Aorta (tissue), 5 donors: ENCODE results near the gene ALKBH2. TPM values are rescaled to one million over a fixed set of nuclear protein-coding genes. Genes with fewer than 3 reads are reported as not detected.

Experiments
- ATAC-seq: fragments of 200-7000 bp; cut with Tn5 transposase; one replicate; pipeline ENCODE4 v1.9.1; 2022; ENCODE audit warnings: moderate library complexity; ENCODE audit not compliant: low FRiP score
- DNase-seq, 2 donors: peaks; one replicate each; pipeline ENCODE4 v3.0.0-alpha.2; 2020
- H3K27ac ChIP-seq, 2 donors: one replicate each; pipeline ENCODE4 v1.5.1; 2013; ENCODE audit warnings: low read length in 2 of 2, mild to moderate bottlenecking in 2 of 2, moderate library complexity in 2 of 2, control low read depth in 1 of 2, inconsistent platforms in 1 of 2, low read depth in 1 of 2
- H3K27me3 ChIP-seq, 2 donors: one replicate each; pipeline ENCODE4 v1.6.1; 2013; ENCODE audit warnings: control low read depth in 1 of 2, low read length in 1 of 2, mild to moderate bottlenecking in 1 of 2, moderate library complexity in 1 of 2; ENCODE audit not compliant: insufficient read depth in 2 of 2, control insufficient read depth in 1 of 2
- H3K36me3 ChIP-seq, 2 donors: one replicate each; pipeline ENCODE4 v1.6.1; 2013; ENCODE audit warnings: control low read depth in 1 of 2, low read length in 1 of 2, mild to moderate bottlenecking in 1 of 2; ENCODE audit not compliant: insufficient read depth in 2 of 2, control insufficient read depth in 1 of 2
- H3K4me1 ChIP-seq, 2 donors: one replicate each; pipeline ENCODE4 v1.6.1; 2013; ENCODE audit warnings: low read length in 2 of 2, control low read depth in 1 of 2, mild to moderate bottlenecking in 1 of 2, moderate library complexity in 1 of 2; ENCODE audit not compliant: insufficient read depth in 2 of 2, control insufficient read depth in 1 of 2
- H3K4me3 ChIP-seq, 2 donors: one replicate each; pipeline ENCODE4 v1.5.1; 2013; ENCODE audit warnings: low read length in 2 of 2, control low read depth in 1 of 2, mild to moderate bottlenecking in 1 of 2
- H3K9me3 ChIP-seq: one replicate; pipeline ENCODE4 v1.6.1; 2013; ENCODE audit warnings: mild to moderate bottlenecking, low read length; ENCODE audit not compliant: control insufficient read depth
- WGBS, 2 donors: extraction: QIAGEN DNeasy Blood & Tissue Kit; methylation state at CpG; one replicate each; pipeline ENCODE4 v1.1.7; 2013; 5-methylcytosine and 5-hydroxymethylcytosine counted together
- intact Hi-C, 2 donors: fragments of 100-400 bp; cut with DNase I; formaldehyde crosslinking; loops; one replicate each; pipeline versions ENCODE4 v1.14.2 to v1.15.0; 2022
- polyA plus RNA-seq, 2 donors: library from polyadenylated mRNA; stranded (reverse); fragments of 200-250 nt; gene quantifications; one replicate each; pipeline ENCODE4 v1.2.3, GENCODE V29; 2013
- total RNA-seq, 2 donors: library from RNA; stranded (reverse); fragmentation: NEBNext Ultra II Directional; extraction: Animal tissue kit (Norgen Biotek cat#: 25700); gene quantifications; one replicate each; pipeline ENCODE4 v1.2.1, GENCODE V29; 2021
- donor health status: healthy with polysubstance abuse.
- donor health status: Bipolar disorder and iron deficiency.
- donor health status: DM: no; HTN: no; CAD: no.
- donor health status: DM: no; HTN: no; CAD: no.
- donor health status: DM: yes; HTN: yes; CAD: no.

ALKBH2 gene
- total and polyA plus RNA-seq, 4 donors, result 11.0 to 36.3 (median 12.4) TPM

- Histone ChIP-seq H3K36me3 (peaks cover 3 to 6% of the 10 kb centered on the region in 2 donors), H3K27ac (no peak overlapping the region), H3K9me3 (no peaks in the 10 kb centered on the region), H3K4me3 (no peak overlapping the region), H3K4me1 (no peaks in the 10 kb centered on the region), H3K27me3 (no peaks in the 10 kb centered on the region)
- WGBS, 2 donors, result 92 to 94% methylated on average over 5 of the region's 5 CpGs
- intact Hi-C loops, result no loop called here
- no peak for ATAC-seq
- no peak for DNase-seq
These were observed 11.9 kb upstream of the ALKBH2 start for GRCh38 chr12:109105176-109105575.

DNA sequence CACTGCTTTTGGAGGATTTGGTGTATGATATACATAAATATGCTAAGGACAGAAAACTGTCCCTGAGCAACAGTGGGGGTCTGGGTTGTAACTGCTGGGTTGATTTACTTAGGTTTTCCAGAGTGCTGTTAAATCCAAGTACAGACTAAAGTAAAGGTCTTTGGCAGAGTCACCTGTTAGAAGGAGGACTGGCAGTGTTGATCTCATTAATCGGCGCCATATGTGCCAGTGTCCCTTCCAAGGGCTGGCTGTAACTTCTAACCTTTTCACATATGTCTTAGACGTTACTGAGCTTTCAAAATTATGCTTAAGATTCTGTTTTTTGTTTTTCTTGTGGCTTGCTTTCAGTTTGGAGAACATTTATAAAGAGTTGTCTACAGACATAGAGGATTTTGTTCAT, 9.2 kb upstream of the ALKBH2 start:
- Histone ChIP-seq H3K36me3 (peaks cover 3% of the 10 kb centered on the region in 2 donors), H3K9me3 (no peaks in the 10 kb centered on the region), H3K4me3 (no peak overlapping the region), H3K27ac (no peak overlapping the region), H3K27me3 (no peaks in the 10 kb centered on the region), H3K4me1 (no peaks in the 10 kb centered on the region)
- intact Hi-C loops, result no loop called here
- DNase-seq, result no peak
- no peak for ATAC-seq
- 87 to 91% methylated on average over 3 of the region's 3 CpGs for WGBS, 2 donors

DNA sequence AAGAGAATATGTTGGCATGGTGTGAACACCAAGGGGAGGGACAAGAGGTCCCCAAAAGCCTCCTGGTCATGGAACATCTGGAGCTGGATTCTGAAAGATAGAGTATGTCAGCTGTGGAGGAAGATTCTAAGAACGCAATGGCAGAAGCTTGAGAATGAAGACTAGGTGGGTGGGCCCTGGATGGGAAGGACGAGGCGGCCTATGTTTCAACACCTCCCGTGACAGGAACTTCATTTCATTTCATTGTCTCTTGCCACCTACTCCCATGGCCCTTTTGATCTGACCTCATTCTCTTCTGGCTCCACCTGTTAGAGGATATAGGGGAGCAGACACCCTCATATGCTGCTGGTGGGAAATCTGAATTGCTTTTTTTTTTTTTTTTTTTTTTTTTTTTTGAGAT, 7.5 kb upstream of the ALKBH2 start:
- intact Hi-C loops, result no loop called here
- ATAC-seq, result no peak

DNA sequence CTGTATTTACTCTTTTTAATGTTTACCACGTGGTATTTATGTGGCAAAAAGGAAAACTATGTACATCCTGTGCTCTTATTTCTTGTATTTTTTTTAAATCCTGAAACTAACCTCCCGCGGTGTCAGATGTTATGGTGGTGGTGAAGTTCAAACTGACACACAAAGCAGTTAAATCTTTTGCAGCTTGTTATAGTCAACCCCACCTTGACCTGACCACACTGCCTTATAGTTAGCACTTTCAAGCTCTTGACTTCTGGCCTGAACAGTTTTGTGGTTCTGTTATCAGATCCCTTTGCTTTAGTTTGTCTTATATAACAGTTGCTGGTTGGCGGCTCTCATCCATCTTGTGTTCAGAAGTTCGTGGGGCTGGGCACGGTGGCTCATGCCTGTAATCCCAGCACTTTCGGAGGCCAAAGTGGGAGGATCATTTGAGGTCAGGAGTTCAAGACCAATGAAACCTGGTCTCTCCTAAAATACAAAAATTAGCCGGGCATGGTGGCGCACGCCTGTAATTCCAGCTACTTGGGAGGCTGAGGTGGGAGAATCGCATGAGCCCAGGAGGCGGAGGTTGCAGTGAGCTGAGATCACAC, 6.3 kb upstream of the ALKBH2 start:
- intact Hi-C loops, result loop anchor here (5.0 to 10.0 kb wide), 3 partner anchors 295 to 765 kb away; partner anchors contain the start of genes CMKLR1 (in 1 of the 2), KCTD10 (in 1 of the 2) and UBE3B (in 1 of the 2)
- ATAC-seq (no peak), DNase-seq (no peak)
- Histone ChIP-seq H3K27me3 (no peaks in the 10 kb centered on the region), H3K36me3 (peaks cover 0 to 2% of the 10 kb centered on the region in 2 donors), H3K4me3 (no peak overlapping the region), H3K4me1 (no peaks in the 10 kb centered on the region), H3K9me3 (no peaks in the 10 kb centered on the region), H3K27ac (no peak overlapping the region)
- WGBS, 2 donors, result 73% methylated on average over 12 of the region's 12 CpGs

More for the DNA sequence above, 7.5 kb upstream of the ALKBH2 start:
- no peaks in the 10 kb centered on the region for H3K27me3 ChIP-seq
- H3K4me1 ChIP-seq, result no peaks in the 10 kb centered on the region
- no peak overlapping the region for H3K4me3 ChIP-seq
- no peaks in the 10 kb centered on the region for H3K9me3 ChIP-seq
- WGBS, 2 donors, result 92 to 96% methylated on average over 4 of the region's 4 CpGs
- H3K27ac ChIP-seq, result no peak overlapping the region
- H3K36me3 ChIP-seq, result peaks cover 2 to 3% of the 10 kb centered on the region in 2 donors
- no peak for DNase-seq

- Histone ChIP-seq H3K4me3 (peak overlapping the region; percentile 68 to 78), H3K9me3 (no peaks in the 10 kb centered on the region), H3K36me3 (no peaks in the 10 kb centered on the region), H3K27me3 (no peaks in the 10 kb centered on the region), H3K27ac (peak overlapping the region in 1 of 2 donors; percentile 30), H3K4me1 (no peaks in the 10 kb centered on the region)
- intact Hi-C loops, result loop anchor here (5.0 to 10.0 kb wide), 3 partner anchors 294 to 764 kb away; partner anchors contain the start of genes CMKLR1 (in 1 of the 2), KCTD10 (in 1 of the 2) and UBE3B (in 1 of the 2)
- no peak for DNase-seq
- no peak for ATAC-seq
- WGBS, 2 donors, result 1 to 2% methylated on average over 8 of the region's 8 CpGs
These were observed 5.4 kb upstream of the ALKBH2 start for GRCh38 chr12:109098651-109099050.

- Histone ChIP-seq H3K27me3 (no peaks in the 10 kb centered on the region), H3K36me3 (no peaks in the 10 kb centered on the region), H3K4me3 (peak overlapping the region; percentile 68 to 78), H3K9me3 (no peaks in the 10 kb centered on the region), H3K4me1 (no peaks in the 10 kb centered on the region), H3K27ac (peak overlapping the region in 1 of 2 donors; percentile 30)
- 0% methylated on average over 29 to 32 of the region's 32 CpGs for WGBS, 2 donors
- peak; percentile 80 for ATAC-seq
- DNase-seq, result peak; percentile 80 to 89
- intact Hi-C loops, result loop anchor here (5.0 to 10.0 kb wide), 3 partner anchors 293 to 763 kb away; partner anchors contain the start of genes CMKLR1 (in 1 of the 2), KCTD10 (in 1 of the 2) and UBE3B (in 1 of the 2)
These were observed 4.9 kb upstream of the ALKBH2 start for GRCh38 chr12:109098183-109098604.

DNA sequence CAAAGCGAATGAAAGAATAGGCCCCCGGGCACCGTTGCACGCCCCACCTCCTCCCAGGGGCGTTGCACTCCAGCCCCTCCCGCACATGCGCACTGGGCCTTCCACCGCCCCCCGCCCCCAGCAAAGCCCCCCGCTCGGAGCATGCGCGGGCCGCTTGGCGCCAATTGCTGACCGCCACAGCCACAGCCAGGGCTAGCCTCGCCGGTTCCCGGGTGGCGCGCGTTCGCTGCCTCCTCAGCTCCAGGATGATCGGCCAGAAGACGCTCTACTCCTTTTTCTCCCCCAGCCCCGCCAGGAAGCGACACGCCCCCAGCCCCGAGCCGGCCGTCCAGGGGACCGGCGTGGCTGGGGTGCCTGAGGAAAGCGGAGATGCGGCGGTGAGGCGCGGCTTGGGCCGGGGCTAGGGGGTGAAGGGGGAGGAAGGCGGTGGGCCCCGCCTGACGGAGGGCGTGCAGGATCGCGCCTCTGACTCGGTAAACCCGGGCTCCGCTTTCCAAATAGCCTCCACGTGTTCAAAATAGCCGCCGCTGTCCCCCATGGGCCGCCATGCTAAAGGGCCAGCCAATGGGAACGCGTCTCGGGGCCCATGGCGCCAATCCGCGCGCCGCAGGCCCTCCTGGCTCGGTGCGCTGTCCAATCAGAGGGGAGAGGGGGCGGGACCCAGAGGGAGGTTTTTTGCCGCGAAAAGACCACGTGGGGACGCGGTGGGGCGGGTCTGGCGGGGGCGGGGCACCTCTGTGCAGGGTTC, 4.3 kb upstream of the ALKBH2 start, which contains the start of gene UNG:
UNG (plus strand) TSS at position 163 of the 748 bp plus-strand sequence; CDS start at position 246, 83 bp downstream.
- no peaks in the 10 kb centered on the region for H3K36me3 ChIP-seq
- peak; percentile 98 for ATAC-seq
- DNase-seq, result peak; percentile 98 to 99
- H3K27me3 ChIP-seq, result no peaks in the 10 kb centered on the region
- peak within 1 kb of the TSS in 1 of 2 donors; percentile 30 for H3K27ac ChIP-seq
- intact Hi-C loops, result loop anchor here (5.0 to 10.0 kb wide), 3 partner anchors 293 to 763 kb away; partner anchors contain the start of genes CMKLR1 (in 1 of the 2), KCTD10 (in 1 of the 2) and UBE3B (in 1 of the 2)
- H3K4me1 ChIP-seq, result no peaks in the 10 kb centered on the region
- H3K4me3 ChIP-seq, result peak within 1 kb of the TSS; percentile 68 to 78
- 0 to 1% methylated on average over 67 to 71 of the region's 71 CpGs for WGBS, 2 donors
- H3K9me3 ChIP-seq, result no peaks in the 10 kb centered on the region

GRCh38 chr12:109097140-109097434, 3.8 kb upstream of the ALKBH2 start:
- Histone ChIP-seq H3K4me3 (no peak overlapping the region), H3K36me3 (no peaks in the 10 kb centered on the region), H3K9me3 (no peaks in the 10 kb centered on the region), H3K4me1 (no peaks in the 10 kb centered on the region), H3K27me3 (no peaks in the 10 kb centered on the region), H3K27ac (no peak overlapping the region)
- ATAC-seq (no peak), DNase-seq (no peak)
- intact Hi-C loops, result loop anchor here (5.0 to 10.0 kb wide), 3 partner anchors 292 to 762 kb away; partner anchors contain the start of genes CMKLR1 (in 1 of the 2), KCTD10 (in 1 of the 2) and UBE3B (in 1 of the 2)
- WGBS, 2 donors, result 25 to 27% methylated on average over 11 of the region's 11 CpGs
